Suprapubic skin (tissue), 3 donors: ENCODE measurements around the gene ACTR3C.
A peak's percentile ranks its signal among the peaks of the same experiment; 100 is the strongest.
"Not testable (repeated sequence)": the region's sequence is repeated elsewhere in the genome, so short reads cannot be mapped to it uniquely, and the experiment has no call there.

Experiments
- CTCF ChIP-seq, 2 donors: fragments of 200-600 bp in 1 of 2; fragments of 450-650 bp in 1 of 2; sonication (generic) in 1 of 2; IDR thresholded peaks; one replicate each; pipeline ENCODE4 v1.5.1; 2016 to 2019; ENCODE audit warnings: antibody characterized with exemption in 2 of 2, mild to moderate bottlenecking in 1 of 2, moderate library complexity in 1 of 2
- POLR2AphosphoS5 ChIP-seq, 3 donors: sonication (generic); formaldehyde crosslinking; IDR thresholded peaks; one replicate each; pipeline ENCODE4 v1.6.1; 2017; ENCODE audit warnings: antibody characterized with exemption in 3 of 3

- peak; percentile 31 to 59 for TF ChIP-seq CTCF (IDR thresholded peaks at IDR 0.05)
- not testable (repeated sequence) for TF ChIP-seq POLR2AphosphoS5 (IDR thresholded peaks at IDR 0.05)
These were observed 37.2 kb downstream of the ACTR3C start for GRCh38 chr7:150285849-150286754.
